DMS153 treated with DMSO at 0.1 percent for 48 hours (cell line): ENCODE data around the gene ACSF3.

Source experiments
- DNase-seq: peaks from one replicate; lab custom pipeline; 2025; ENCODE audit not compliant: unreplicated experiment; lab: John Stamatoyannopoulos, UW

Gene ACSF3

DNA sequence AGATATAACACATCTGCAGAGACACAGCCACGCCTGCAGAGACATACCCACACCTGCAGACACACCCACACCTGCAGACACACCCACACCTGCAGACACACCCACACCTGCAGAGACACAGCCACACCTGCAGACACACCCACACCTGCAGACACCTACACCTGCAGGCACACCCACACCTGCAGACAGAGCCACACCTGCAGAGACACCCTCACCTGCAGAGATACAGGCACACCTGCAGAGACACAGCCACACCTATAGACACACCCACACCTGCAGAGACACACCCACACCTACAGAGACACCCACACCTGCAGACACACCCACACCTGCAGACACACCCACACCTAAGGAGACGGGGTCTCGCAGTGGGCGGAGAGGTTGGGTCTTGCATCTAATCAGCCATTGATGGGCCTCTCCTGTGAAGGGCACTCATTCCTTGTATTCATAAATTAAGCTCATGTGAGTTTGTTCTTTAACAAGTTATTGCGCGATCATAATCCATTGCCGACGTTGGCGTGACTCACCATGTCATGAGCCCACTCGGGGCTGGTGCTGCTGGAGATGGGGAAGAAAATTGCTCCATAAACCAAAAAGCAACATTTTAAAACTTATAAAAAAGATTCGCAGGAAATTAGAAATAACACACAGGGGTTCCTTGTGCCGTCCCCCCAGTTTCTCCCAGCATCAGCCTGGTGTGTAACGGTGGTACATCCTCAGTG lies 49.0 kb downstream of the ACSF3 start:
- no peak for DNase-seq

DNA sequence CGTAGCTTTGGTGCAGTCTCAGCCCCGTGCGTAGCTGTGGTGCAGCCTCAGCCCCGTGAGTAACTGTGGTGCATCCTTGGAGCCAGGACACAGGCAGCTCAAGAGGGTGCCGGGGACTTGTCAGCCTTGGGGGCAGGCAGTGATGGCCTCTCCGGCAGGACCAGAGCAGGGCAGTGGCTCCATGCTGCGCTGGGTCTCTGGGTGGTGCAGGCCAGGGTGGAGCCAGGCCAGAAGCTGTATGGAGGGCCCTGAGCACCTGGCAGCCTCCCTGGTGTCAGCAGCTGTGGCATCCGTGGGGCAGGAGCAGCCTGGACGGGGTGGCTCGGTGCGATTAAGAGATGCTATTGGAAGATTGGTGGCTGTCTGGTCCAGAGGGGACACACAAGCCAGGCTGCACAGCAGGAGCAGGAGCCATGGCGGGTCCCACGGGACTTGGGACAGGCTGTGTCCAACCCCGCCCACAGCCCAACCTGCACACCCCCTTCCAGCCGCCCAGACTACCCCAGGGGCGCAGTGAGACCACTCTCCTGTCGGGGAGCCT lies 49.6 kb downstream of the ACSF3 start:
- DNase-seq, result no peak

DNA sequence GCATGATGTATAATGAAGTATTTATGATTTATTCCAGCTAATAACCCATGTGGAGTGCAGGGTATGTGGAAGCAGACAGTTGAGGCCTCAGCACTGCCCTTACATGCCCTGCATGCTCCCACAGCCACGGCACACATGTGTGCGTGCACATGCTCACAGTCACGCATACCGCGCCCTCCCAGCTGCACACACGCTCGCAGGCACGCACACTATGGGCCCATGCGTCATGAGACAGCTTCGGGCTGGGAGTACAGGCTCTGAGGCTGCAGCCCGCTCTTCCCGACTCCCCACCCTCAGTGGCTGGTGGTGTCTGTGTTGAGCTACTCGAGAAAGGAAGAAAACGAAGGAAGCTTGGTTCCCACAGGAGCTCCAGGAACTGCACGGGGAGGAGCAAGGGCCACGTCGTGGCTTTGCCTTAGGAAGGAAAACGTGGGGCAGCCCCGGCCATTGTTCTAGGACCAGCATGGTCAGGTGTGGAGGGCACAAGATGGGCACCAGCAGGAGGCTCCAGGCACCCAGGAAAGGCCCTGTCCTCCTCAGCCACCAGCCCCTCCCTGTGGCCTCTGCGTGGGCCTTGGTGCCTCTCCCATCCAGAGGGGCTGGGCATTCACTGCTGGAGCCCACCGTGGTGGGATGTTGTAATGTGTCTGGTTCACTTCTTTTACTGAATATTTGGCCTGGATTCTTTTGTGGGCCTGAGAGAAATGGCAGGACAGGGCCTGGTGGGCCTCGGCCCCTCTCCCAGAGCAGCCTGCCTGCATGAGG lies 50.4 kb downstream of the ACSF3 start:
- DNase-seq, result no peak

DNA sequence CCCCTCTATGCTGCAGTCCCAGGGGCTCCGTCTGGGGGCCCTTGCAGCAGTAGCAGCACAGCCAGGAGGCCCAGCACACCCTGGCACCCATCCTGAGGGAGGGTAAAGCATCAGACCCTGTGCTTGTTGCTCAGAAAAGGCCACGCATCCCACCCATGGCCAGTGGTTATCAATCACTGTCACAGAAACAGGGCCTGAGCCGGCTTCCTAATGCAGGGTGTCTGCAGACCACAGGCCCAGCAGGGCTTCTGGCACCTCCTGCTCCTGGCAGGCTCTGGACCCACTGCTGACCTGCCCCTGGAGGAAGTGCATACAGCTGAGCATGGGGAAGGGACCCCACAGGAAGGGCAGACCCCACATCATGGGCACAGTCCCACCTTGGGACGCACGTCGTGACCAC lies 51.0 kb downstream of the ACSF3 start:
- DNase-seq, result no peak

DNA sequence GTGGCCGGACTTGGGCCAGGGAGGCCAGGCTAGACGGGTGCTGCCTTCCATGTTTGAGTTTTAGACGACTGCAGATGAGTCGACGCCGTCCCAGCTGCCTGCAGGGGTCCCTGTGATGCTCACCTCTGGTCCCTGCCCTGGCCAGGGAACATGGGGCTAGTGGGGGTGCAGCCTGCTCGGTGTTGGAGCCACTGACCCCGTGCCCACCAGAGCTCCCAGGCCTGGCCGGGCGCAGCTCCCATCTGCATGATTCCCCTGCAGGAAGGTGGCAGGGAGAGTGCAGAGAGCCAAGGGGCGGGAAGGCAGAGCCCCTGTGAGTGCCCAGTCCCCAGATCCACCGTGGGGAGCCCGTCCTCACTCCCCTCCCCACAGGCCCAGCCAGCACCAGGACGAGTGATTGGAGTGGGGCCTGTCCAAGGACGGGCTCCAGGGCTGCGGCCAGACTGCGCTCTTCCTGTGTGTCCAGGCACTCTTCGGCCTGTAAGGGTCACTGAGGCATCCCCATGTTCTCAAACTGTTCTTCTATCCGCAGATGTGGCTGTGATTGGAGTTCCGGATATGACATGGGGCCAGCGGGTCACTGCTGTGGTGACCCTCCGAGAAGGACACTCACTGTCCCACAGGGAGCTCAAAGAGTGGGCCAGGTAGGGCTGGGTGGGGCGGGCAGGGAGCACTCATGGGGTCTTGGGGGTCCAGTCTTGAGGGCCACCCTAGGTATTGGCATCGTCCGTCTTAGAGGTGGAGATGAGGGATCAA lies 51.9 kb downstream of the ACSF3 start:
- DNase-seq, result no peak

DNA sequence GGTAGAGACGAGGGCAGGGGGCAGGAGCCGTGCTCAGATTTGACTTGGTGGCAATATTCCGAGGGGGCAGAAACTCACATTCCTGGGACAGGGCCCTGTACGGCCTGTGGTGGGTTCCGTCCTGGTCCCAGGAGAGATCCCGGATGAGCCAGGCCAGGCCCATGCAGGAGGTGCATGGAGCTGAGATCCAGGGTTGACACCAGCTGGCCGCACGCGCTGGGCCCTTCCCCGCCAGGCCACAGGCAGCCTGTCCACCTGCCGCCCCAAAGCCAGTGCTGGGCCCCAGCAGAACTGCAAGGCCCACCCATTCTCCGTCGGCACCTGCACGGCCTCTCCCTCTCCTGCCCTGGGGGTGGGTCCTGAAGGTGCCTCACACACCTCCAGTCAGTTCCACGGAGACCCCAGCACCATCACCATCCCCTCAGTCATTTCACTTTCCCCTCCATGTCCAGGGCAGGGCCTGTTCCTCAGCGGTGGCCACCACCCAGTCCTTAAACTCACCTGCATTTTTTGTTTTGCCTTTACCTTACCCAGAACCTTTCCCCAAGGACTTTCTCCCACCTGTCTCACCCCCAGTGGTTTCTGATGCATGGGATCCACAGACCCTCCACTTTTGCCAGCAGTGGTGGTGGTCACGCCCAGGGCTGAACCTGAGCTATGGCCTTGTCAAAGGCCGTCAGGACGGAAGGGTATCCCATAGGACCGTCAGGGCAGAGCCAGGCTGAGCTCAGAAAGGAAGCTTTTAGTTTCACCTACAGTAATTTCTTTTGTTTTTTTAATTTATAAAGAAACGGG lies 52.8 kb downstream of the ACSF3 start:
- no peak for DNase-seq

DNA sequence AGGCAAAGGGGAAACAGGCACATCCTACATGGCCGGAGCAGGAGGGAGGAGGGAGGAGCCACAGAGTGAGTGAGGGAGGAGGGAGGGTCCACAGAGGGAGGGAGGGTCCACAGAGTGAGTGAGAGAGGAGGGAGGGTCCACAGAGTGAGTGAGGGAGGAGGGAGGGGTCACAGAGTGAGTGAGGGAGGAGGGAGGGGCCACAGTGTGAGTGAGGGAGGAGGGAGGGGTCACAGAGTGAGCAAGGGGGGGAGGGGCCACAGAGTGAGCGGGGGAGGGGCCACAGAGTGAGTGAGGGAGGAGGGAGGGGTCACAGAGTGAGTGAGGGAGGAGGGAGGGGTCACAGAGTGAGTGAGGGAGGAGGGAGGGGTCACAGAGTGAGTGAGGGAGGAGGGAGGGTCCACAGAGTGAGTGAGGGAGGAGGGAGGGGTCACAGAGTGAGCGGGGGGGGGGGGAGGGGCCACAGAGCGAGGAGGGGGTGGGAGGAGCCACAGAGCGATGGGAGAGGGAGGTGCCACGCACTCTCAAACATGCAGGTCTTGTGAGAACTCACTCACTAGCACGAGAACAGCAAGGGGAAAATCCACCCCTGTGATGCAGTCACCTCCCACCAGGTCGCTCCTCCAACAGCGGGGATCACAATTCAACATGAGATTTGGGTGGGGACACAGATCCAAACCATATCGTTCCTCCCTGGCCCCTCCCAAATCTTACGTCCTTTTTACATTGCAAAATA lies 53.6 kb downstream of the ACSF3 start:
- DNase-seq, result no peak

DNA sequence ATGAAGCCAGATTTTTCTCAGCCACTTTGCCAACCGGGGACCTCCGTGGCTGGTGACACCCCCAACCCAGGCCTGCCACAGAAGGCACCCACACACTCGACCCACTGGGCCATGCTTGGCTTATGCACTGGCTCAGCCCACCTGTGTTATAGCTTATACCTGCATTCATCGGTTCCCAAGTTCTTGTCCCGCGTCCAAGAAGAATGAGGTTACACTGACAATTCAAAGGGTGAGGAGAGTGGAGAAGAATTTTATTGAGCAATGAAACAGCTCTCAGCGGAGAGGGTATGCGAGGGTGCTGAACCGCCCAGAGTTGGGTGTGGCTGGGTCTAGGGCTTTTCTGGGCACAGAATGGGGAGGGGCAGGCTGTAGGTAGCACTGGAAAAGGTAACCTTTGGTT lies 55.7 kb downstream of the ACSF3 start:
- no peak for DNase-seq

DNA sequence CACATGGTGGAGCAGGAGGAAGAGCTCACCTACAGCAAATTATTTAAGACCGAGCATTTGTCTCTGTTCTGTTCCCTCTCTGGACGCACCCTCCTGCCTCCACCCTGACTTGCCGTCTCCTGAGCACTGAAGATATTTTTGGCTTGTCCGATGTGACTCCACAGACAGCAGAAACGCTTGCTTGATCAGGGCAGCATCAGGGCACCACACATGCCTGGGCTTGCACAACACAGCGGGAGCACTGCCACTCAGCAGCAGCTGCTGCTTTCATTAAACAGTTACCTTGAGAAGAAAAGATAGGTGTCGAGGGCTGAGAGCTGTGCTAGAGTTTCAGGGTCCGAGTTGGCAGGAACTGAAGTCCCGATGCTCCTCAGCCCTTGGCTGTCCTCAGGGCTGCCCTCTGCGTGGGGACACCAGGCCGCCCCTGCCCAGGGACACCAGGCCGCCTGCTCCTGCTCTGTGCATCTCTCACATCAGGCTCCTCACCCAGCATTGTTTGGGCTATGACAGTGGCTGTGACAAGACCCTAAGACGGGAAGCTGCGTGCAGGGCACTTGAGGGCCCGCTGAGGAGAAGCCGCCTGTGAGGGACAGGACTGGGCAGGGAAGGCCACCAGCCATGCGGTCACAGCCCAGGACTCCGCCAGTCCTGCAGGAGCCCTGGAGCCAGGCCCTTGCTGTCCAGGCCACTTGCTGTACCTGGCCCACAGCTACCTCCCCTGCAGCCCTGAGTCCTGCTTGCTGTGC lies 56.6 kb downstream of the ACSF3 start:
- DNase-seq, result no peak

DNA sequence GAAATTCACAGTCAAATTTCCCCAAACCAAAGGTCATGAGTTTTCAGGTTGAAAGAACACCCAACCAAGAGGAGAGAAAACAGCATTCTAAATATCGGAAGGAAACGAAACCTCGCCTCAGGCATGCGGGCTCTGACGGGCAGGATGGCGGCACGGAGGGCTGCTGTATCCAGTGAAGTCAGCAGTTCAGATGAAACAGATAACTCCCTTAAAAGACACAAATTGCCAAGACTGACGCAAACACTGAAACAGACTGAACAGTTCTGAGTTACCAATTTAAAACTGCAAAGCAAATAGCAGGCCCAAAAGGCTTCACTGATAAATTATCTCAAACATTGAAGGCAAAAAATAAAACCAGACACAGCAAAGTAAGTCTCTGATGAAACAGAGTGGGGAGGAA lies 57.3 kb downstream of the ACSF3 start:
- no peak for DNase-seq

DNA sequence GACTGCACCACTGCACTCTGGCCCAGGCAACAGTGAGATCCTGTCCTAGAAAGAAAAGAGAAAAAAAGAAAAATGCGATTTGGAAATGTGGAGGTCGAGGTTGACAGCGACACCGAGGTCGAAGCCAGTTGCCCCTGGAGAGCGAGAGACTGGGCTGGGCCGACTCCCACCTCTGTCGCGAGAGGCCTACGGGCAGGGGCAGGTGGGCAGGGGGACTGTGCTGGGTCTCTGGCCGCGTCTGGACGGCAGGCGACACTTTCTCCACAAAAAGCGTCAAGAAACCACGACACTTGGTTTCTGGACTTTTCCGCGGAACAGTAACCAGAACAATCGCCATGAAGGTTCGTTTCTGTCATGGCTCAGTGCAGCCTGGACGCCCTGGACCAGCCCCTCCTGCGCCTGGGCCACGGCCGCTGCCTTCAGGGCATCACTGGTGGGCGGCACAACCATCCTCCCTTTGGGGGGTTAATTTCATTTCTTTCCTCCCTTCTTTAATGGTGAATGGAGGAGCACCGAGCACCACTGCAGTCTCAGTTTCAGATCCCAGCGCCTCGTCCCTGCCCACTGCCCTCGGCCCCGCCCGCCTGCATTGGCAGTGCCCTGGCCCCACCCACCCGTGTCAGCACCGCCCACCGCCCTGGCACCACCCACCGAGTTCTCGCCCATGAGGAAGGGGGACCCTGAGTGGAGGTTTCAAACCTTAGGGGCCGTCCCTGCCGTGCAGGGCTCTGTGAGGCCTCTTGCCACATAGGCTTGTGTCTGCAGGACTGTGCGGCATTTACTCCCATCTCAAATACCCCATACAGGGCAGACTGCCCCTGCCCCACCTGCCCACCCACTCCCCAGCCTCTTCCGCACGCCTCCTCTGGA lies 59.4 kb downstream of the ACSF3 start:
- DNase-seq, result no peak

DNA sequence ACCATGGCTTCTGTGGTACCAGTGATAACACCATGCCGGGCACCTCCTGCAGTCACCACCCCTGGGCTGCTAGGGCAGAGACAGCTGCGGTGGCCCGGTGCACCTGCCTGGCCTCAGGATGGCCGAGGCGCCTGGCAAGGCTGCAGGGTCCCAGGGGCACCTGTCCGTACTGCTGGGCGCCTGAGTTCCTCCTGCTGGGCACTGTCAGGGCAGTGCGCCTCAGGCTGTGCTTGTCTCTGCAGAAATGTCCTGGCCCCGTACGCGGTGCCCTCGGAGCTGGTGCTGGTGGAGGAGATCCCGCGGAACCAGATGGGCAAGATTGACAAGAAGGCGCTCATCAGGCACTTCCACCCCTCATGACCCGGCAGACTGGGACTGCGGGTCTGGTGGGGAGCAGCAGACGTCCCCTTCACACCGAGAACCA lies 60.2 kb downstream of the ACSF3 start:
- no peak for DNase-seq

DNA sequence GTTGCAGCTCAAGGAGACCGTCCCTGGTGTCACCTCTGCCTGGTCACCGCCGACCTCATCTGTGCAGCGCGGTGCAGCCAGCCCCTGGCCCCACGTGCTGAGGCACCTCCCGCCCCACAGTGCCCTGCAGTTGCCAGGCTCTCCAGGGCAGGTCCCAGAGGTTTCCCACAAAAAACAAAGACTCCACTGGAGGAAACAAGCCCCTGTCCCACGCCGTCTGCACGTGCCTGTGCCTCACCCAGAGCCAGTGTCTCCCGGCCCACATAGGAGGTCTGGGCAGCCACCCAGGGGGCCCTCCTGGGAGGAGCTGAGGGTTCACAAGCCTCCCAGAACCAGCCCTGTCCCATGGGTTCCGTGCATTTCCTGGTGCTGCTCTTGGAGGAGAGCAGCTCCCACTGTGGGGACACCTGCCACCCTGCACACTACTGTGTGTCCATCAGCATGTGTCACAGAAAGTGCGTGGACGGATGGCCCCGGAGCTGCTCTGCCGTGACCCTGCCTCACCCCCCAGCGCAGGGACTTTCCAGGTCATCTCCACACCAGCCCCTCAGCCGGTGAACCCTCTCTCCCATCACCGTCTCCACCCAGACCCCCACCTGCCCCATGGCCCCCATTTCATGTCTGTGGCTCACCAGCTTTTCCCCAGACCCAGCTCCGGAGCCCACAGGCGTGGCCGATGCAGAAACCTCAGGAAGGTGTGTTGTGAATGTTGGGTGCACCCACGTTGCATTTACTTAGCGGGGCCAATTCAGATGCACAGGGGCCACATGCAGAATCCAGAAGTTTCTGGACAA lies 60.9 kb downstream of the ACSF3 start:
- DNase-seq, result no peak

DNA sequence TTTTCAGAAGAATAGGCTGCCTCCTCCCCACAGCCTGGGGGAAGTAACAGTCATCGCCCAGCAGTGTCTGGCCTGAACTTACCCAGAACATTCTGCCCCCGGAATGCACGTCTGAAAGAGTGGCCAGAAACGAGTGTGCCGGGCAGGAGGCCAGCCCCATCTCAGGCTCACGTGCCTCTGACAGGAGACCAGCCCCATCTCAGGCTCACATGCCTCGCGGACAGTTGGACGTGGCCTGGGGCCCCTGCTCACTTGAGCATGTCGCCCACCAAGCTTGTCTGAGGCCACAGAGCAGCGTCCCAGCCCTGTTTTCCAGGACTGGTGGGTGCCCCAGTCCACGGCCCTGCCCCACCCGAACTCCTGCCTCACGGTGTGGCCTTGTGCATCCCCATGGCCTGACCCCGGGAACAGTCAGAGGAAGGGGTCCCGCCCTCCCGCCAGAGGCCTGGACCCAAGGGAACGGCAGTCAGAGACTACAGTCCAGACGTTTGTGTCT lies 61.6 kb downstream of the ACSF3 start:
- DNase-seq, result no peak

DNA sequence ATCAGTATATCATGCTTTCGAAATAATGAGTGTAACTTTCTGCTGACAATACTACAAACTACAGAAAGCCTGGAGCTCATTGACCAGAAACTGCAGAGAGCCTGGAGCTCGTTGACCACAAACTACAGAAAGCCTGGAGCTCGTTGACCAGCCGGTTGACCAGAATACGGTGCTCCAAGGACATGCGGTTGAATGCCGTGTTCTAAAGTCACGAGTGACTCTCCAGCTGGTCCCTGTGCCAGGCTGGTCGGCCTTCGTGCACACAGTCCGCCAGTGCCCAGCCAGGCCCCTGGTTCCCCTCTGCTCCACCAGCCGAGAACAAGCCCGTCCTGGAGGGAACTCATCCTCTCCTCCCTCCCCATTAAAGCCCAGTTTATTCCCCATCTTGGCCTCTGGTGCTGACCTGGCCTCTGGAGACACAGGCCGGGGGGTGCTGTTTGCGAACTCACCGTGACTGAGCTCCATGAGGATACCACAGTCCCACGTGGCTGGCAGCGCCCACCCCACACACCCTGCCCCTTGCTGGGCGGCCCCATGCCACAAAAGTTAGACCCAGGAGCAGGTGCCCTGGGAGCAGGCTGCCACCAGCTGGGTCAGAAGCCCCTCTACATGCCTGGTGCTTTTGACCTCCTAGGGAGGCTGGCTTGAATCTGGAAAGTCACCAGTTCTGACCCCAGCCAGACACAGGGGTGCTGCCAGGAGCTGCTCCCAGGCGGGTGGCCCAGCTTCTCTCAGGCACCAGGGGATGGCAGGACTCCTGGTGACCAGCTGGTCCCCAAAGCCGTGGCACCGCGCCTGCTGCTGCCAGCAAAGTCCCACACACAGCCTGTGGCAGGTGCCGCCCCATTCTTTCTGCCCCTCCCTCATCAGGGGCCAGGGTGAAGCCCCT lies 62.4 kb downstream of the ACSF3 start:
- DNase-seq, result no peak
